ENCODE results near the gene KRTAP4-7.
"Not testable (repeated sequence)": the region's sequence is repeated elsewhere in the genome, so short reads cannot be mapped to it uniquely, and the experiment has no call there.

KRTAP4-7 gene

GRCh38 chr17:41119696-41120690, 36.0 kb downstream of the KRTAP4-7 start:
- H3K9me3 ChIP-seq (ENCODE audit: control insufficient read depth, insufficient read depth, low read length); H3K4me1 ChIP-seq (ENCODE audit: control insufficient read depth, insufficient read depth, low read length); H3K27me3 ChIP-seq (ENCODE audit: control insufficient read depth, insufficient read depth, low read length); H3K9ac ChIP-seq (ENCODE audit: low read depth, low read length); H3K36me3 ChIP-seq (ENCODE audit: control insufficient read depth, insufficient read depth, low read length); H3K4me3 ChIP-seq (ENCODE audit: low read depth, low read length): not testable (repeated sequence)

- Histone ChIP-seq H3K9me3 (ENCODE audit: control insufficient read depth, insufficient read depth, low read length) (no peaks in the 10 kb centered on the region), H3K27me3 (ENCODE audit: control insufficient read depth, insufficient read depth, low read length) (no peaks in the 10 kb centered on the region), H3K9ac (ENCODE audit: low read depth, low read length) (no peak overlapping the region), H3K4me1 (ENCODE audit: control insufficient read depth, insufficient read depth, low read length) (no peaks in the 10 kb centered on the region), H3K4me3 (ENCODE audit: low read depth, low read length) (no peak overlapping the region), H3K36me3 (ENCODE audit: control insufficient read depth, insufficient read depth, low read length) (no peaks in the 10 kb centered on the region)
Measured at GRCh38 chr17:41121742-41122141, 37.8 kb downstream of the KRTAP4-7 start.

- H3K36me3 ChIP-seq (ENCODE audit: control insufficient read depth, insufficient read depth, low read length); H3K9ac ChIP-seq (ENCODE audit: low read depth, low read length); H3K27me3 ChIP-seq (ENCODE audit: control insufficient read depth, insufficient read depth, low read length); H3K9me3 ChIP-seq (ENCODE audit: control insufficient read depth, insufficient read depth, low read length); H3K4me1 ChIP-seq (ENCODE audit: control insufficient read depth, insufficient read depth, low read length); H3K4me3 ChIP-seq (ENCODE audit: low read depth, low read length): not testable (repeated sequence)
Measured at GRCh38 chr17:41123292-41123990, 39.5 kb downstream of the KRTAP4-7 start.

- not testable (repeated sequence) for H3K9ac ChIP-seq (ENCODE audit: low read depth, low read length); H3K27me3 ChIP-seq (ENCODE audit: control insufficient read depth, insufficient read depth, low read length); H3K36me3 ChIP-seq (ENCODE audit: control insufficient read depth, insufficient read depth, low read length); H3K9me3 ChIP-seq (ENCODE audit: control insufficient read depth, insufficient read depth, low read length); H3K4me3 ChIP-seq (ENCODE audit: low read depth, low read length); H3K4me1 ChIP-seq (ENCODE audit: control insufficient read depth, insufficient read depth, low read length)
Measured at GRCh38 chr17:41123991-41124371, 40.0 kb downstream of the KRTAP4-7 start, which contains the start of gene KRTAP4-12. KRTAP4-12 (minus strand) TSS chr17:41124182; CDS start chr17:41124122, 60 bp downstream.

- no peak overlapping the region for H3K9ac ChIP-seq (ENCODE audit: low read depth, low read length)
- H3K27me3 ChIP-seq (ENCODE audit: control insufficient read depth, insufficient read depth, low read length), result no peaks in the 10 kb centered on the region
- no peak overlapping the region for H3K4me3 ChIP-seq (ENCODE audit: low read depth, low read length)
- no peaks in the 10 kb centered on the region for H3K36me3 ChIP-seq (ENCODE audit: control insufficient read depth, insufficient read depth, low read length)
- no peaks in the 10 kb centered on the region for H3K4me1 ChIP-seq (ENCODE audit: control insufficient read depth, insufficient read depth, low read length)
- H3K9me3 ChIP-seq (ENCODE audit: control insufficient read depth, insufficient read depth, low read length), result no peaks in the 10 kb centered on the region
Measured at GRCh38 chr17:41125064-41125463, 41.1 kb downstream of the KRTAP4-7 start.

GRCh38 chr17:41126412-41126811, 42.5 kb downstream of the KRTAP4-7 start:
- Histone ChIP-seq H3K36me3 (ENCODE audit: control insufficient read depth, insufficient read depth, low read length) (no peaks in the 10 kb centered on the region), H3K4me1 (ENCODE audit: control insufficient read depth, insufficient read depth, low read length) (no peaks in the 10 kb centered on the region), H3K4me3 (ENCODE audit: low read depth, low read length) (no peak overlapping the region), H3K9me3 (ENCODE audit: control insufficient read depth, insufficient read depth, low read length) (no peaks in the 10 kb centered on the region), H3K9ac (ENCODE audit: low read depth, low read length) (no peak overlapping the region), H3K27me3 (ENCODE audit: control insufficient read depth, insufficient read depth, low read length) (no peaks in the 10 kb centered on the region)

GRCh38 chr17:41127371-41127770, 43.4 kb downstream of the KRTAP4-7 start:
- Histone ChIP-seq H3K4me1 (ENCODE audit: control insufficient read depth, insufficient read depth, low read length) (no peaks in the 10 kb centered on the region), H3K27me3 (ENCODE audit: control insufficient read depth, insufficient read depth, low read length) (no peaks in the 10 kb centered on the region), H3K9ac (ENCODE audit: low read depth, low read length) (no peak overlapping the region), H3K9me3 (ENCODE audit: control insufficient read depth, insufficient read depth, low read length) (no peaks in the 10 kb centered on the region), H3K4me3 (ENCODE audit: low read depth, low read length) (no peak overlapping the region), H3K36me3 (ENCODE audit: control insufficient read depth, insufficient read depth, low read length) (no peaks in the 10 kb centered on the region)

- Histone ChIP-seq H3K4me1 (ENCODE audit: control insufficient read depth, insufficient read depth, low read length) (no peaks in the 10 kb centered on the region), H3K9ac (ENCODE audit: low read depth, low read length) (no peak overlapping the region), H3K36me3 (ENCODE audit: control insufficient read depth, insufficient read depth, low read length) (no peaks in the 10 kb centered on the region), H3K27me3 (ENCODE audit: control insufficient read depth, insufficient read depth, low read length) (no peaks in the 10 kb centered on the region), H3K9me3 (ENCODE audit: control insufficient read depth, insufficient read depth, low read length) (no peaks in the 10 kb centered on the region), H3K4me3 (ENCODE audit: low read depth, low read length) (no peak overlapping the region)
Measured at GRCh38 chr17:41131979-41132378, 48.0 kb downstream of the KRTAP4-7 start.

- Histone ChIP-seq H3K9me3 (ENCODE audit: control insufficient read depth, insufficient read depth, low read length) (no peaks in the 10 kb centered on the region), H3K27me3 (ENCODE audit: control insufficient read depth, insufficient read depth, low read length) (no peaks in the 10 kb centered on the region), H3K4me3 (ENCODE audit: low read depth, low read length) (no peak overlapping the region), H3K4me1 (ENCODE audit: control insufficient read depth, insufficient read depth, low read length) (no peaks in the 10 kb centered on the region), H3K36me3 (ENCODE audit: control insufficient read depth, insufficient read depth, low read length) (no peaks in the 10 kb centered on the region), H3K9ac (ENCODE audit: low read depth, low read length) (no peak overlapping the region)
Measured at GRCh38 chr17:41133880-41134735, 50.2 kb downstream of the KRTAP4-7 start.
